HL-60 (cell line): Measurements from ENCODE around the gene SERPINI1.

Experiments
- DNase-seq, 2 experiments: peaks; one replicate each; pipeline ENCODE4 v3.0.0-alpha.2; 2010 to 2020; ENCODE audit warnings: low read depth in 1 of 2, low spot score in 1 of 2
- H3K27ac ChIP-seq: fragments of 250-450 bp; sonication (Bioruptor Pico); replicated peaks from 2 replicates; pipeline ENCODE4 v1.5.1; 2020; ENCODE audit warnings: mild to moderate bottlenecking, moderate library complexity
- H3K27me3 ChIP-seq: fragments of 250-450 bp; sonication (Bioruptor Pico); 2 replicates; pipeline ENCODE4 v1.5.1; 2021; ENCODE audit warnings: mild to moderate bottlenecking, moderate library complexity; ENCODE audit not compliant: insufficient read depth, poor library complexity, severe bottlenecking
- H3K4me3 ChIP-seq: replicated peaks from 2 replicates; pipeline ENCODE4 v1.5.1; 2011; ENCODE audit warnings: mild to moderate bottlenecking, control low read depth, low read length; ENCODE audit not compliant: insufficient read depth
- GABPA ChIP-seq: IDR thresholded peaks from 2 replicates; pipeline ENCODE4 v1.6.1; 2012; ENCODE audit warnings: low read depth
- POLR2AphosphoS5 ChIP-seq: IDR thresholded peaks from 2 replicates; pipeline ENCODE4 v1.6.1; 2012; ENCODE audit warnings: low read depth
- SPI1 ChIP-seq: IDR thresholded peaks from 2 replicates; pipeline ENCODE4 v1.6.1; 2012; ENCODE audit warnings: low read depth, mild to moderate bottlenecking, borderline replicate concordance
- TF ChIP-seq, protein P1 (sequence below): IDR thresholded peaks from one replicate; pipeline ENCODE4 v1.5.1; 2011; ENCODE audit warnings: low read length, control low read depth, inconsistent platforms; ENCODE audit not compliant: insufficient read depth
- TF ChIP-seq, protein P2 (sequence below): IDR thresholded peaks from 2 replicates; pipeline ENCODE4 v1.6.1; 2012; ENCODE audit warnings: low read depth; ENCODE audit not compliant: insufficient replicate concordance

Gene SERPINI1

DNA sequence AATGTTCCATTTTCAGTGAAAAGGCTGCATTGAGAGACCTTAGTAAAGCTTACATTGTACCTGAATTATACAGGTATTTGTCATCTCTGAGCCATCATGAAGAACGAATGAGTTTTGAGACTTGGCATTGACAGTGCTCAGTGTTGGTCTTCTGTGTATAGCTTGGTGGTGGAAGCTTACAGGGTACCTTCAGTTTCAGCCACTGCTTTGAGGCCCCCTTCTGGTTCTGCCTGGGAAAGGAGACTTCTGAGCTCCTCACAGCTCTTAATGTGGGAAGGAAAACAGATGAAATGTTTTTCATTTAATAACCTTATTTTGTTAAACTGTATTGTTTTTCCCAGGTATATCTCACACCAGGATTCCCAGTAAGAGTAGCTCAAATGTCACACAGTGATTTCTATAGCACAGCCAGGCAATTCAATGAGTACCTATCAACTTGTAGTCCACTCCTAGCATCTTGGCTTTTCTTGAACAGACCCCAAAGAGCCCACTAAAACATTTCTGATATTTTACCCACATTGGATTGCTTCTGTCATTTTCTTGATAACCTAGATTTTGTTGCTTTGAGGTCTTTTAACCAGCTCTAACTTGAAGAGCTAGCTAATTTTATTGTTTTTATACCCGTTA is 5.6 kb downstream of the SERPINI1 start:
- H3K4me3 ChIP-seq = no peak overlapping the region
- H3K27ac ChIP-seq = no peak overlapping the region
- peak in 1 of 2 experiments; percentile 46 for DNase-seq
- TF ChIP-seq, protein P1, sequence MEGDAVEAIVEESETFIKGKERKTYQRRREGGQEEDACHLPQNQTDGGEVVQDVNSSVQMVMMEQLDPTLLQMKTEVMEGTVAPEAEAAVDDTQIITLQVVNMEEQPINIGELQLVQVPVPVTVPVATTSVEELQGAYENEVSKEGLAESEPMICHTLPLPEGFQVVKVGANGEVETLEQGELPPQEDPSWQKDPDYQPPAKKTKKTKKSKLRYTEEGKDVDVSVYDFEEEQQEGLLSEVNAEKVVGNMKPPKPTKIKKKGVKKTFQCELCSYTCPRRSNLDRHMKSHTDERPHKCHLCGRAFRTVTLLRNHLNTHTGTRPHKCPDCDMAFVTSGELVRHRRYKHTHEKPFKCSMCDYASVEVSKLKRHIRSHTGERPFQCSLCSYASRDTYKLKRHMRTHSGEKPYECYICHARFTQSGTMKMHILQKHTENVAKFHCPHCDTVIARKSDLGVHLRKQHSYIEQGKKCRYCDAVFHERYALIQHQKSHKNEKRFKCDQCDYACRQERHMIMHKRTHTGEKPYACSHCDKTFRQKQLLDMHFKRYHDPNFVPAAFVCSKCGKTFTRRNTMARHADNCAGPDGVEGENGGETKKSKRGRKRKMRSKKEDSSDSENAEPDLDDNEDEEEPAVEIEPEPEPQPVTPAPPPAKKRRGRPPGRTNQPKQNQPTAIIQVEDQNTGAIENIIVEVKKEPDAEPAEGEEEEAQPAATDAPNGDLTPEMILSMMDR = peak; percentile 24
- TF ChIP-seq SPI1 = no peak
- no peaks in the 10 kb centered on the region for H3K27me3 ChIP-seq

DNA sequence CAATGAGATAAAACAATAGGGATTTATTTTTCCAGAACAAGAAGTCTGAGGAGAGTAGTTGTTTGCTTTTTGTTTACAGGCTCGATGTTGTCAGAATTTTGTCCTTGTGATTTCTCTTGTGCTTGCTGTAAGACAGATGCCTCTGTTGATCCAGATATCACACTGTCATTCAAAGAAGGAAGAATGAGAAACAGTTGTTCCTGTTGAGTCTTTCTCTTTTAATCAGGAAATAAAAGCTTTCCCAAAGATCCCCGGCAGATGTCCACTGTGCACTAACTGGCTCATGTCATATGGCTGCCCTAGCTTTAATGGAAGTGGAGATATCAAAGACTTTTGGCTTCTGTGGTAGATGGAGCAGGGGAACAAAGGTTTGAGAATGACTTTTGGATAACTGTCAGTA is 6.8 kb downstream of the SERPINI1 start:
- Histone ChIP-seq H3K4me3 (no peak overlapping the region), H3K27ac (no peak overlapping the region), H3K27me3 (no peaks in the 10 kb centered on the region)
- TF ChIP-seq, protein P2, sequence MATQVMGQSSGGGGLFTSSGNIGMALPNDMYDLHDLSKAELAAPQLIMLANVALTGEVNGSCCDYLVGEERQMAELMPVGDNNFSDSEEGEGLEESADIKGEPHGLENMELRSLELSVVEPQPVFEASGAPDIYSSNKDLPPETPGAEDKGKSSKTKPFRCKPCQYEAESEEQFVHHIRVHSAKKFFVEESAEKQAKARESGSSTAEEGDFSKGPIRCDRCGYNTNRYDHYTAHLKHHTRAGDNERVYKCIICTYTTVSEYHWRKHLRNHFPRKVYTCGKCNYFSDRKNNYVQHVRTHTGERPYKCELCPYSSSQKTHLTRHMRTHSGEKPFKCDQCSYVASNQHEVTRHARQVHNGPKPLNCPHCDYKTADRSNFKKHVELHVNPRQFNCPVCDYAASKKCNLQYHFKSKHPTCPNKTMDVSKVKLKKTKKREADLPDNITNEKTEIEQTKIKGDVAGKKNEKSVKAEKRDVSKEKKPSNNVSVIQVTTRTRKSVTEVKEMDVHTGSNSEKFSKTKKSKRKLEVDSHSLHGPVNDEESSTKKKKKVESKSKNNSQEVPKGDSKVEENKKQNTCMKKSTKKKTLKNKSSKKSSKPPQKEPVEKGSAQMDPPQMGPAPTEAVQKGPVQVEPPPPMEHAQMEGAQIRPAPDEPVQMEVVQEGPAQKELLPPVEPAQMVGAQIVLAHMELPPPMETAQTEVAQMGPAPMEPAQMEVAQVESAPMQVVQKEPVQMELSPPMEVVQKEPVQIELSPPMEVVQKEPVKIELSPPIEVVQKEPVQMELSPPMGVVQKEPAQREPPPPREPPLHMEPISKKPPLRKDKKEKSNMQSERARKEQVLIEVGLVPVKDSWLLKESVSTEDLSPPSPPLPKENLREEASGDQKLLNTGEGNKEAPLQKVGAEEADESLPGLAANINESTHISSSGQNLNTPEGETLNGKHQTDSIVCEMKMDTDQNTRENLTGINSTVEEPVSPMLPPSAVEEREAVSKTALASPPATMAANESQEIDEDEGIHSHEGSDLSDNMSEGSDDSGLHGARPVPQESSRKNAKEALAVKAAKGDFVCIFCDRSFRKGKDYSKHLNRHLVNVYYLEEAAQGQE = no peak
- TF ChIP-seq, protein P1 = no peak
- TF ChIP-seq GABPA = no peak
- TF ChIP-seq SPI1 = no peak
- no peak for TF ChIP-seq POLR2AphosphoS5
- no peak for DNase-seq

DNA sequence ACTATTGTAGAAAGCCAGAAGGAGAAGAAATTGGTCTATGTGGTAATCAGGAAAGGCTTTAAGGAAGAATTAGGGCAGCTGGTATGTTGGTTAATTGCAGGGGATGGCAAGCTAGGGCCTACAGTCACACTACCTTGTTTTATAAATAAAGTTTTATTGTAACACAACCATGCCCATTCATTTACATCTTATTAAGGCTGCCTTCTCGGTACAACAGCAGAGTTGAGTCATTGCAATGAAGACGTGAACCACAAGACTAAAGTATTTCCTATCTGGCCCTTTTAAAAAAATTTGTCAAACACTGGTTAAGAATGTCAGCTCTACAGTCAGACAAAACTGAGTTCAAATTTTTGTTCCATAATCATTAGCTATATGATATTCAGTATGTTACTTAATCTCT is 8.3 kb downstream of the SERPINI1 start:
- no peak overlapping the region for H3K4me3 ChIP-seq
- no peaks in the 10 kb centered on the region for H3K27me3 ChIP-seq
- TF ChIP-seq, protein P2 = no peak
- TF ChIP-seq POLR2AphosphoS5 = no peak
- TF ChIP-seq SPI1 = no peak
- TF ChIP-seq, protein P1 = no peak
- no peak for TF ChIP-seq GABPA
- H3K27ac ChIP-seq = no peak overlapping the region
- DNase-seq = no peak

DNA sequence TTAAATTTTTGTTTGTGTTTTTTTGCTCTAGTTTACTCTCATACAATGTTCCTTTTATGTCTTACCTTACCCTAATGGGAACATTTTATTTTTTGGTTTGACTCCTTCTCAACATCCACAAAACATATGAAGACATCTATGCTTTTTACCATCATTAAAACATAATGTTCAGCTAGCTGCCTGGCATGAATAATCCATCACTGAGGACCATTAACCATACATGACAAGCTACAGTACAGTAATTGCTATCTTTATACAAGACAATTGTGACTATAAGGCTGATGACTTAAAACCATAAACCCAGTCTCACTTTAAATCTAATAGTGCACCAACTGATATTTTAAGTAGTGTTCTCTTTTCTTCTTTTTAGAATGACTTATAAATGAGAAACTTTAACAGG is 13.7 kb downstream of the SERPINI1 start:
- H3K27ac ChIP-seq = no peak overlapping the region
- DNase-seq = no peak
- no peaks in the 10 kb centered on the region for H3K27me3 ChIP-seq
- TF ChIP-seq GABPA = no peak
- H3K4me3 ChIP-seq = no peak overlapping the region
